HG03108 (cell line): ENCODE measurements around the gene RUFY3.
"Not testable (repeated sequence)": the region's sequence is repeated elsewhere in the genome, so short reads cannot be mapped to it uniquely, and the experiment has no call there.

Experiments used
- ATAC-seq: cut with Tn5 transposase; IDR thresholded peaks from one replicate; pipeline ENCODE4 v1.9.1; 2021; ENCODE audit warnings: moderate library complexity; ENCODE audit not compliant: unreplicated experiment

The RUFY3 gene, protein sequence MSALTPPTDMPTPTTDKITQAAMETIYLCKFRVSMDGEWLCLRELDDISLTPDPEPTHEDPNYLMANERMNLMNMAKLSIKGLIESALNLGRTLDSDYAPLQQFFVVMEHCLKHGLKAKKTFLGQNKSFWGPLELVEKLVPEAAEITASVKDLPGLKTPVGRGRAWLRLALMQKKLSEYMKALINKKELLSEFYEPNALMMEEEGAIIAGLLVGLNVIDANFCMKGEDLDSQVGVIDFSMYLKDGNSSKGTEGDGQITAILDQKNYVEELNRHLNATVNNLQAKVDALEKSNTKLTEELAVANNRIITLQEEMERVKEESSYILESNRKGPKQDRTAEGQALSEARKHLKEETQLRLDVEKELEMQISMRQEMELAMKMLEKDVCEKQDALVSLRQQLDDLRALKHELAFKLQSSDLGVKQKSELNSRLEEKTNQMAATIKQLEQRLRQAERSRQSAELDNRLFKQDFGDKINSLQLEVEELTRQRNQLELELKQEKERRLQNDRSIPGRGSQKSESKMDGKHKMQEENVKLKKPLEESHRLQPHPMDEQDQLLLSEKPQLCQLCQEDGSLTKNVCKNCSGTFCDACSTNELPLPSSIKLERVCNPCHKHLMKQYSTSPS

DNA sequence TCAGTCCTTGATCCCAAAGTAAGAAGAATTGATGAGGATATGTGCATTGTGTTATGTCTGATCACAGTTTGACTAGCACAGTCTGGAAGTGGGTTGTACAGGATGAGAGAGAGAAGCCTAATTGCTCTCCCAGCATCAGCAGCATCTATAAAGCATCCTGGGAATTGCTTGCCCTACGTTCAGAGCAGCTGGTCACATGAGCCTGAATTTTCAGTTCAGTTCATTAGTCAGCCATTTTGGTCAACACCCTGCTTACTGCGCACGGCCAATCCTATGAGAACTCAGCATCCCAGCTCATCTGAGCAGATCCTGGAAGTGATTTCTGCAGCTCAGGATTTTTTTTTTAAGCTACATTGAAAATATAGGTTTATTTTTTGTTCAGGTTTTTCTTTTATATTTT lies at the start of gene RUFY3:
Gene RUFY3 (plus strand): TSS at position 218 of the 400 bp plus-strand sequence. CDS start 610 bp downstream, outside the sequence.
- no peak for ATAC-seq

DNA sequence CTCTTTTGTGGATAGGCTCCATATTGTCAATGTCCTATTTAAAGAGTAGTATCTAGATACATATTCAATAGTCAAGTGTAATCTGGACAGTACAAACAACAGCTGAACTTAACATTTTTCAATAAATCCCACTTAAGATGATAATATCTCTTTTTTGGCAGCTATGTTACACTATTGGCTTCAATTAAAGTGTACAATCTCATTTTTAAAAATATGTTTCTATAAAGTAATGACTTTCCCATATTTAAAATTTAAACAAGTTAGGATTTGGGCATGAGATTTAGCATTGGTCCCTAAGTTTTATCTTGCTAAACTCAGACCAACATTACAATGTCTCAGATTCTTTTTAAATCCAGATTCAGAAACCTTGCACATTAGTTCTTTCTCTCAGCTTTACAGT lies 47.6 kb upstream of the RUFY3 start:
- ATAC-seq: no peak

DNA sequence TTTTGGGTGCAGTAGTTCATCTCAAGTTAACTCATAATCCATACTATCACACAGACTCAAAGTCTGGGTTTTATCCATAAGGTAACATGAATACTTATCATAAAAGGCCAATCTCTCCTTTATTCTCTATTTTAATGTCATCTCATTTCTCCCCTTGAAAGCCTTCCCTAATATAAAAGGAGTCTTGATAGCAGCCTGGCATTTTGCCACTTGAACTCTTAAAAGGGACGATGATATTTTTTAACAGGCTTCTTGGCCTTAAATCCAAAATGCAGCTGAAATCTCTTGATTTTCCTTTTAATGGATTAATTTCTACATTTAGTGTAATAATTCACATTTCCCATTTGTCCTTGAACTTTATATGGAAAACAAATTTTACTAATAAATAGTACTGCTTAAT lies 47.0 kb upstream of the RUFY3 start:
- no peak for ATAC-seq

DNA sequence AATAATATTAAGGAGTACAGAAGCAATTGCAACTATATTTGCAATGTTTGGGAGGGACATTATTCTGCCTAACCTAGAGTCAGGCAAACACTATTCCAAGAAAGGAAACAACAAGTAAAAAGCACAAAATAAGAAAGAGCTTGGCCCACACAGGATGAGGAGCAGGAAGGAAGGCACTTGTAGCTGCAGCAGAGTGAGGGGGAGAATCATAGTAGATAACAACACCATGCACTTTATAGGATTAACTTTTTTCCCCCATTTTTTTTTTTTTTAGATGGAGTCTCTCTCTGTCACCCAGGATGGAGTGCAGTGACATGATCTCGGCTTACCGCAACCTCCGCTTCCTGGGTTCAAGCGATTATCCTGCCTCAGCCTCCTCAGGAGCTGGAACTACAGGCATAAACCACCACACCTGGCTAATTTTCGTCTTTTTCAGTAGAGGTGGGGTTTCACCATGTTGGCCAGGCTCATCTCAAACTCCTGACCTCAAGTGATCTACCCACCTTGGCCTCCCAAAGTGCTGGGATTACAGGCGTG lies 45.1 kb upstream of the RUFY3 start:
- ATAC-seq: no peak

DNA sequence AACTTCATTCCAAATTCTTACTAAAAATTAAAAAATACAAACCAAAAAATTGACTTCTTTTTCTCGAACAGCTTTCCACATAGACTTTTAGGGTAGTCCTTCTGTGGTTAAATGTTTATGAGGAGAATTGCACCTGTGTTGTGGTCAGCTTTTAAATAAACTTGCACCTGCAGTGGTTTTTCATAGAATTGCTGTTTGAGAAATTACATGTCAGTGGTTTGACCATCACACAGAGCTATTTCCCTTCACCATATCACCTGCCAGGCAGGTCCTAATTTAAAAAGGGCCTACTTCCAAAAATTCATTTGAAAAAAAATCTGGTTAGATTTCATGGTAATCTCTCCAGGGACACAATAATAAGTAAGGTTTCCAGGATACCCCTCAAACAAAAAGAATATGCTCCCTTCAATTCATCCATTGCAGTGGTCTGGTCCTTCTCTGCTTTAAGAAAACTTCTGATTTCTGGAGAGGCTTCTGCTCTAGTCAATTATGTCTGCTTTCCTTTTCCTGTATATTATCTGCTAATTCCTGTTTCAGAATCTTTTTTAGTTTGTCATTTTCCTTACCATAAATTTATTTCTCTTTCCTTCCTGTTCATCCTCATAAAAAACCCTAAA lies 43.3 kb upstream of the RUFY3 start:
- ATAC-seq: peak; percentile 82

DNA sequence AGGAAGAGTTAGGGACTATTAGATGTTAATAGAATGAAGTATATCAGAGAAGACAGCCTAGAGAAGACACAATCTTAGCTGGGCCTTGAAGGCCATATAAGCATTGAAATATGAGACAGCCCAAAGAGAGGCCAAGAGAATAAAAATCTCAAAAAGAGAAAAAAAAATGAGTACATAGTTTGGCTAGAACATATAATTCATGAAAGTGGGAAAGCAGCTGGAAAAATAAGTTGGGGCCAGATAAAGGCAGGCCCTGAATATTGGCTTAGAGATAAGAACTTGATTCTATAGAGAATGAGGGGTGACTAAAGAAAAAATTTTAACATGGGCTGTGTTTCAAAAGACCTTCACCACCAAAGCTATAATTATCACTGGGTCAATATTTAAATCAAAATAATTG lies 40.8 kb upstream of the RUFY3 start:
- ATAC-seq: no peak

DNA sequence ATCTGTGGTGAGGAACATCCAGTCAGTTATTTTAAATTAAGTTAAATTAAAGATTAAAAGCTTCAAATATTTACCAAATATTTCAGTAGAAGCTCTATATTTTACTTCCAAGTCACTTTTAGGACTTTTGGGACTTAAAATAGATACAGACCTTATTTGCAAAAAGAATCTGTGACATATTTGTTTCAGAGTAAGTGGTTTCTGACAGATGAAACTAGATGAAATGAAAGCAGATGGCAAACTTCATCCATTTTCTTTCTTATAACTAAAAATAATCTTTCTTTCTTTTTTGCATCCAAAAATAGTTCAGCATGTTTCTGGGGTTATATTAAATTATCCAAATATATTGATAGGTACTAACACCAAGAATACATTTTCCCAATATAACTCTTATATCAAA lies 40.1 kb upstream of the RUFY3 start:
- peak; percentile 32 for ATAC-seq

DNA sequence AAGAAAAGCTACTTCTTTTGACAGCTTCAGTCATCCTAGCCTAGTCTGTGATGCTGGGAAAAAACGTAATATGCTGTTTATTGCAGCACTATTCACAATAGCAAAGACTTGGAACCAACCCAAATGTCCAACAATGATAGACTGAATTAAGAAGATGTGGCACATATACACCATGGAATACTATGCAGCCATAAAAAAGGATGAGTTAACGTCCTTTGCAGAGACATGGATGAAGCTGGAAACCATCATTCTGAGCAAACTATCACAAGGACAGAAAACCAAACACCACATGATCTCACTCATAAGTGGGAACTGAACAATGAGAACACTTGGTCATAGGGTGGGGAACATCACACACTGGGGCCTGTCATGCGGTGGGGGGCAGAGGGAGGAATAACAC lies 39.6 kb upstream of the RUFY3 start:
- not testable (repeated sequence) for ATAC-seq

DNA sequence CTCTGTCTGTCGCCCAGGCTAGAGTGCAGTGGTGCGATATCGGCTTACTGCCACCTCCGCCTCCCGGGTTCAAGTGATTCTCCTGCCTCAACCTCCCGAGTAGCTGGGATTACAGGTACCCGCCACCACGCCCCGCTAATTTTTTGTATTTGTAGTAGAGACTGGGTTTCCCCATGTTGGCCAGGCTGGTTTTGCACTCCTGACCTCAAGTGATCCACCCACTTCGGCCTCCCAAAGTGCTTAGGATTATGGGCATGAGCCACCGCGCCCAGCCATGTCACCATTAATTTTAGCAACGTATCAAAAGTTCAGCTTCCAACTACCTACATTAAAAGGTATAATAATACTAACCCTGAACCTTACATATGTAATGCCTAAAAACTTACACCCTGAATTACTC lies 34.4 kb upstream of the RUFY3 start:
- no peak for ATAC-seq

DNA sequence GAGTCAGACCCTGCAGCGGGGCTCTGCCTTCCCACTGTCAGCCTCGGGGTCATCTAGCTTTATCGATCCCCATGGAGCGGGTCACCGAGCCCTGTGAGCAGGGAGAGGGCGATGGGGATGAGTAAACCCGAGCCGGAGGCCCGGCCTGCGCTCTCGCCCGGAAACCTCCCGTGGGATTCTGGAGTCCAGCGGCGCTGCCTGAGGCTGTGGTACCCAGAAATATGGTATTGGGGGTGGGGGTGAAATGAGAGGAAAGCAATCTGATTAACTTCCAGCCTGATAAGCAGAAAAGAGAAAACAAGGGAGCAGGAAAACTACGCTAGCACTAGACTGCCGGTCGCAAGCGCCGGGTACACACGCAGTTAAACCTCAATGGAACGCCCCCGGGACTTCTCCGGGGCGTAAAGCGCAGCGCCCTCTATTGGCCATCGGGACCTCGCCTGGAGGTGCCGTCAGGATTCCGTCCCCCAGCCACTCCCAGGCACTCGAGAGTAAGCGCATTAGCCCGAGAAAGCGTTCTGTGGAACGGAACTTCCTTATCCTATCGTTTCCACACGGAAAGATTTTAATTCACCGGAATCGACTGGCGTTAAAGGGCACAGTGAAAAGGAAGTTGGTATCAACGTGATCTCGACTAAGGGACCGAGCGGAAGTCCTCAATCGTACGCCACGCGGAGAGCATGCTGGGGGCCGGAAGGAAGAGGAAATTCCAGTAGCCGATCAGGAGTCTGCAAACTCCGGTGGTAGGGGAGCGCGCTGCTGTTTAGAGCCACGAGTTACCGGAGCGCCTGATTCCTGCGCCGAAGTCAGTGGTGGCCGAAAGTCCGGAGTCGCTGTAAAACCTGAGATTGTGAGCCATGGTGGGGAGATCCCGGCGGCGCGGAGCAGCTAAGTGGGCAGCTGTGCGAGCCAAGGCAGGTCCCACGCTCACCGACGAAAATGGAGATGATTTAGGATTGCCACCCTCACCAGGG lies 33.7 kb upstream of the RUFY3 start, which contains the start of gene UTP3:
Gene UTP3 (plus strand): TSS at position 712 of the 974 bp plus-strand sequence. CDS start 146 bp downstream, at position 858.
- ATAC-seq: peak; percentile 90

DNA sequence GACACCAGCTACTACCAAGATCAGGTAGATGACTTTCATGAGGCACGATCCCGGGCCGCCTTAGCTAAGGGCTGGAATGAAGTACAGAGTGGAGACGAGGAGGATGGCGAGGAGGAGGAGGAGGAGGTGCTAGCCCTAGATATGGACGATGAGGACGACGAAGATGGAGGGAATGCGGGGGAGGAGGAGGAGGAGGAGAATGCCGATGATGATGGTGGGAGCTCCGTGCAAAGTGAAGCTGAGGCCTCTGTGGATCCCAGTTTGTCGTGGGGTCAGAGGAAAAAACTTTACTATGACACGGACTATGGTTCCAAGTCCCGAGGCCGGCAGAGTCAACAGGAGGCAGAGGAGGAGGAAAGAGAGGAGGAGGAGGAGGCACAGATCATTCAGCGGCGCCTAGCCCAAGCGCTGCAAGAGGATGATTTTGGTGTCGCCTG lies 33.0 kb upstream of the RUFY3 start:
- ATAC-seq: no peak

DNA sequence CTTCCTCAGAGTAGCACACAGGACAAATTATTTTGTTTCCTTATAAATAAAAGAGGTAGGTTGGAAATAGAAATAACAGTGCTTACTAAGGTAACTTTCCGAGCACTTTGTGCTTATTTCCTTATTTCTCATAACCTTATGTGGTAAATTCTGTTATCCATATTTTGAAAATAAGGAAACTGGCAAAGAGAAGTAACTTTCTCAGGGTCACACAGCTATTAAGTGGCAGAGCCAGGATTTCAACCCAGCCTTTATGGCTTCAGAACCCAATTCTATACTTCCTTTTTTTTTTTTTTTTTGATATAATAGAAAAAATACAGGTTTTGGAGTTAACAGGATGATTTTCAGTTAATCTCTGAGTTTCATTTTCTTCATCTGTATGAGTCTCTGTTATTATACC lies 30.1 kb upstream of the RUFY3 start:
- no peak for ATAC-seq

DNA sequence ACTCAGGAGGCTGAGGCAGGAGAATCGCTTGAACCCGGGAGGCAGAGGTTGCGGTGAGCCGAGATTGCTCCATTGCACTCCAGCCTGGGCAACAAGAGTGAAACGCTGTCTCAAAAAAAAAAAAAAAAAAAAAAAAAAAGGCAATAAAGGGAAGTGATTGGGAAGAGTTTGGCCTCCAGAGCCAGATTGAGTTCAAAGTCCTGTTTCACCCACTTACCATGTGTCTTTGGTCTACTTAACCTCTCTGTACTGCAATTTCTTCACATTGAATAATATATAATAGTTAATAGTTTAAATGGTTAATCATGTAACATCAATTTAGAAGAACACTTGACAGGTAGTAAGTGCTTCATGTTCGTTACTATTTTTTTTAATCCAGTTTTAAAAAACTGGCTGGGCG lies 27.1 kb upstream of the RUFY3 start:
- not testable (repeated sequence) for ATAC-seq

DNA sequence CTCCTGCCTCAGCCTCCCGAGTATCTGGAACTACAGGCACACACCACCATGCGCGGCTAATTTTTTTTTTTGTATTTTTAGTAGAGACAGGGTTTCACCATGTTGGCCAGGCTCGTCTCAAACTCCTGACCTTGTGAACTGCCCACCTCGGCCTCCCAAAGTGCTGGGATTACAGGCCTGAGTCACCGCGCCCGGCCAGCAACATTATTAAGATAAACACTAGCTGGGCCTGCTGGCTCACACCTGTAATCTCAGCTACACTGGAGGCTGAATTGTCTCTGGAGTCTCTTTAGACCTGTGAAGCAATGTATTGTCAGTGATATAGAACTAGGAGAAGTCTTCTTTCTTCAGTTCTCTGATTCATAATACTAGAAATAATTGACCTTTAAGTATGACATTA lies 23.3 kb upstream of the RUFY3 start:
- ATAC-seq: not testable (repeated sequence)

DNA sequence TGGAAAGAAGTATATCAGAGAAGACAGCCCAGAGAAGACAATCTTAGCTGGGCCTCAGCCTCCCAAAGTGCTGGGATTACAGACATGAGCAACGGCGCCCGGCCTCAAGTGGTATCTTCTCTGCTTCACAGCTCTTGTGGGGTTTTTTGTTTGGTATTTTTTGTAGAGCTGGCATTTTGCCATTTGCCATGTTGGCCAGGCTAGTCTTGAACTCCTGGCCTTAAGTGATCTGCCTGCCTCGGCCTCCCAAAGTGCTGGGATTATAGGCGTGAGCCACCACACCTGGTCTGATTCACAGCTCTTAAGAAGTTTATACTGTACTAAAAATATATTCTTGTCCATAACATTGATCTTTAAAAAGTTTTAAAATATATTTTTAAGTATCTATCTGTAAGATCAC lies 21.1 kb upstream of the RUFY3 start:
- no peak for ATAC-seq

DNA sequence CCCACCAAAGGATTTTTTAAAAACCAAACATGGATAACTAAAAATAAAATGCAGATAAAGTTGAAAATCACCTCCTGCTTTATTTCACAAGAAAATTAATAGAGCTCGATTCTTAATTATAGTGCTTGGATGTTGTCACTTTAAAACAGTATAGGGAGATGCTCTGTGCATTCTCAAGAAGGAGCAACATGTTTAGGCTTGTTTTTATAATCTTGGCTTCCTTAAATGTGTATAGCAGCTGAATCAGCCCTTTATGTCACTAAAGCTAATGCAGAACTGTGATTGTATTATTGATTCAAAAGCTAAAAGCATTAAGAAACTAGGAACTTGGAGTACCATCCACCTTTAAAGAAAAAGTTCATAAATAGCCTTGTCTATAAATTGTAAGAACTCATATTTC lies 20.5 kb upstream of the RUFY3 start:
- no peak for ATAC-seq

DNA sequence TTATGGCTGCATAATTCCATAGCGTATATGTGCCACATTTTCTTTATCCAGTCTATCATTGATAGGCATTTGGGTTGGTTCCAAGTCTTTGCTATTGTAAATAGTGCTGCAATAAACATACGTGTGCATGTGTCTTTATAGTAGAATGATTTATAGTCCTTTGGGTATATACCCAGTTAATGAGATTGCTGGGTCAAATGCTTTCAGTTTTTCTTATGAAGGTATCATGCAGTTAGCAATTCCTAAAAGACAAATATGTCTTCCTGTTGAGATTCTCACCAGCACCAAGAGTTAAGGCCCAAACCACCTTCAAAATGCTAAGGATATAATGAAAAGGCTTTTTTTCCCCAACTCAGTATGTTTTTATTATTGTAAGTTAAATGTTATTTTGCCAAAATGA lies 19.2 kb upstream of the RUFY3 start:
- ATAC-seq: not testable (repeated sequence)

DNA sequence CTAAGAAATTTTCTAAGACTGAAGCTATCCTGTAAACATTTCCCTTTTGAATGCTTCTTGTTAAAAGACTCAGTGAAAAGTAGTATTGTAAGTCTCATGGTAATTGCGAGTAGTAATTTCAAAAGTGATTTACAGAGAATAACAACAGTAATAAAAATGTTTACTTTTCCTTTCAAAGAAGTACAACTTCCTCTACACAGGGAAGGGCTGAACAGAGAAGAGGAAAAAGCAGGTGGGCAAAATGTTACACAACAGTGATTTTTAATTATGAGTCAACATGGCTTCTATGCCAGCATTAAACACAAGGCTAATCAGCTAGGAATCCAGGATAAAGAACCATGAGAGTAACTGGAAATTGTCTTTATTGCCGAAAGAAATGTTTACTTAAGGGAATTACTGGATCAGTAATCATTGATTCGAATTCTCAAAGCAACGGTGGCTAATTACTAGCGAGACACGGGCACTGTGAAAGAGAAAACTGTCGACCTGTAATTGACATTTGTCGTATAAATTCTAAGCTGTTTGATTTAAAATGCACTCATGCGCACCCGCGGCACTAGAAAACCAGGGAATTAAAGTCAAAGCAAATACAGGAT lies 18.0 kb upstream of the RUFY3 start:
- no peak for ATAC-seq

DNA sequence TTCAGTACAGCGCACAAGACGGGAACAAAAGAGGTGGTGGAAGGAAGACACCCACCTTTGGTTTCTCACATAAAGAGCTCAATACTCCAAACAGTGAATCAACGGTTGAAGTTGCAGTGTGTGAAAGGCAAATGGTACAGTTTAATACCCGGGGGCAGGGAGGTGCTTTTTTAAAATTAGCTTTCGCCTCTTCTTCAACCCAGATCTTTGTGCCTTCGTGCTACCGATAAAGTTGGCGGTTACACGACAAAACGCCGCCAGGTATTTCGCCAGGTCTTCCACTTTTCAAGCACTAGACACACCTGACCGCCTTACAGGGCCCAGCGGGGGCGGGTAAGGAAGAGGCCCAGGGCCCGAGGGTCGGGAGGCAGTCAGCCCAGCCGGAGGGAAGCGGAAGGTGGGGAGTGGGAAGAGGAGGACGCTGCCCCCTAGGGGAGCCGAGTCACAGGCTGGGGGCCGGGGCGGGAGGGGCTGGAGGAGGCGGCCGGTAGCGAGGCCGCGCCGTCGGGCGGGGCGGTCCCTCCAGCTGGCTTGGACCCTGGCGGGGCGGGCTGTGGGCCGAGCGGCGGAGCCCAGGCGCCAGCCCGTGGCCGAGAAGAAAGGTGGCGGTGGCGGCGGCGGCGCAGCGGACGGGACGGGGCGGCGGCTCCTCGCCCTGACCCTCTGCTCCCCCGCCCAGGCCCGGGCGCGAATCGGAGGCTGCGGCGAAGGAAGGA lies 17.4 kb upstream of the RUFY3 start:
- peak; percentile 62 for ATAC-seq

DNA sequence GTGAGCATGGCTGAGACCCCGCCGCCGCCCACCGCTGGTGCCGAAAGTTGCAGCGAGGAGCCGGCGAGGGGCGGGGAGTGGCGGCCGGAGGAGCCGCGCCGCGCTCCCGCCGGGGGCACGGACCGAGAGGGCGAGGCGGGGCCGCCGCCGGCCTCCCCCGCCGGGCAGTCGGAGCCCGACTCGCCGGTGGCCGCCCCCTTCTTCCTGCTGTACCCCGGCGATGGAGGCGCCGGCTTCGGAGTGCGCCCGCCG lies 16.9 kb upstream of the RUFY3 start:
- ATAC-seq: no peak
